Nephron (organoid): Measurements from ENCODE around the gene SCGN.

ENCODE experiments used
- H3K27ac Mint-ChIP-seq, 3 experiments: 2 replicates each; pipeline ENCODE4 v1.8.0; 2020; ENCODE audit warnings: mixed read lengths in 3 of 3, mild to moderate bottlenecking in 2 of 3, moderate library complexity in 1 of 3
- H3K27me3 Mint-ChIP-seq: 2 replicates; pipeline ENCODE4 v1.8.0; 2021; ENCODE audit warnings: low read depth, mild to moderate bottlenecking, moderate library complexity, mixed read lengths
- H3K36me3 Mint-ChIP-seq: 2 replicates; pipeline ENCODE4 v1.8.0; 2020; ENCODE audit warnings: low read depth, mixed read lengths
- H3K4me1 Mint-ChIP-seq: 2 replicates; pipeline ENCODE4 v1.8.0; 2020; ENCODE audit warnings: mixed read lengths
- H3K4me3 Mint-ChIP-seq, 3 experiments: 2 replicates each; pipeline ENCODE4 v1.8.0; 2020; ENCODE audit warnings: mild to moderate bottlenecking in 3 of 3, mixed read lengths in 3 of 3, moderate library complexity in 2 of 3
- H3K9me3 Mint-ChIP-seq: 2 replicates; pipeline ENCODE4 v1.8.0; 2020; ENCODE audit warnings: mixed read lengths
- CTCF ChIP-seq, 3 experiments: fragments of 200-600 bp; sonication (generic); IDR thresholded peaks; one replicate each; pipeline ENCODE4 v1.5.0; 2021; ENCODE audit warnings: antibody characterized with exemption in 3 of 3; ENCODE audit not compliant: unreplicated experiment in 3 of 3

SCGN gene

GRCh38 chr6:25613415-25613814, 38.6 kb upstream of the SCGN start:
- Mint-ChIP-seq H3K4me1 (no peaks in the 10 kb centered on the region), H3K4me3 (no peak overlapping the region), H3K27ac (no peak overlapping the region), H3K27me3 (no peaks in the 10 kb centered on the region), H3K36me3 (peaks cover 10% of the 10 kb centered on the region), H3K9me3 (no peaks in the 10 kb centered on the region)
- no peak for TF ChIP-seq CTCF (IDR thresholded peaks at IDR 0.05; ENCODE audit: unreplicated experiment in 3 of 3)

GRCh38 chr6:25614052-25614451, 38.0 kb upstream of the SCGN start:
- Mint-ChIP-seq H3K36me3 (peaks cover 10% of the 10 kb centered on the region), H3K9me3 (no peaks in the 10 kb centered on the region), H3K27ac (no peak overlapping the region), H3K27me3 (no peaks in the 10 kb centered on the region), H3K4me1 (no peaks in the 10 kb centered on the region), H3K4me3 (no peak overlapping the region)
- no peak for TF ChIP-seq CTCF (IDR thresholded peaks at IDR 0.05; ENCODE audit: unreplicated experiment in 3 of 3)

GRCh38 chr6:25615471-25615870, 36.5 kb upstream of the SCGN start:
- Mint-ChIP-seq H3K4me1 (no peaks in the 10 kb centered on the region), H3K36me3 (peaks cover 6% of the 10 kb centered on the region), H3K9me3 (no peaks in the 10 kb centered on the region), H3K27me3 (no peaks in the 10 kb centered on the region), H3K4me3 (no peak overlapping the region), H3K27ac (no peak overlapping the region)
- no peak for TF ChIP-seq CTCF (IDR thresholded peaks at IDR 0.05; ENCODE audit: unreplicated experiment in 3 of 3)

GRCh38 chr6:25617997-25618396, 34.0 kb upstream of the SCGN start:
- Mint-ChIP-seq H3K4me1 (no peaks in the 10 kb centered on the region), H3K27ac (no peak overlapping the region), H3K4me3 (no peak overlapping the region), H3K27me3 (no peaks in the 10 kb centered on the region), H3K9me3 (no peaks in the 10 kb centered on the region), H3K36me3 (no peaks in the 10 kb centered on the region)
- TF ChIP-seq CTCF (IDR thresholded peaks at IDR 0.05; ENCODE audit: unreplicated experiment in 3 of 3): no peak

- H3K27ac Mint-ChIP-seq: no peak overlapping the region
- H3K4me1 Mint-ChIP-seq: peaks cover 6% of the 10 kb centered on the region
- no peak for TF ChIP-seq CTCF (IDR thresholded peaks at IDR 0.05; ENCODE audit: unreplicated experiment in 3 of 3)
- H3K4me3 Mint-ChIP-seq: no peak overlapping the region
- no peaks in the 10 kb centered on the region for H3K27me3 Mint-ChIP-seq
- H3K9me3 Mint-ChIP-seq: no peaks in the 10 kb centered on the region
- H3K36me3 Mint-ChIP-seq: no peaks in the 10 kb centered on the region
Observed at GRCh38 chr6:25619217-25619616, 32.8 kb upstream of the SCGN start.

GRCh38 chr6:25620391-25620790, 31.6 kb upstream of the SCGN start:
- H3K27me3 Mint-ChIP-seq: no peaks in the 10 kb centered on the region
- TF ChIP-seq CTCF (IDR thresholded peaks at IDR 0.05; ENCODE audit: unreplicated experiment in 3 of 3): no peak
- H3K4me3 Mint-ChIP-seq: no peak overlapping the region
- H3K9me3 Mint-ChIP-seq: no peaks in the 10 kb centered on the region
- H3K4me1 Mint-ChIP-seq: peaks cover 6% of the 10 kb centered on the region
- no peaks in the 10 kb centered on the region for H3K36me3 Mint-ChIP-seq
- H3K27ac Mint-ChIP-seq: no peak overlapping the region
